T-helper 2 cell treated with Interferon-gamma antibody and Interleukin-4, amounts not matched to agents 100 ng/mL and 5 ng/mL, for 36 hours (primary cell): ENCODE results near the gene CLASP1. TPM values are rescaled to one million over a fixed set of nuclear protein-coding genes. Genes with fewer than 3 reads are reported as not detected.
"Not testable (repeated sequence)": the region's sequence is repeated elsewhere in the genome, so short reads cannot be mapped to it uniquely, and the experiment has no call there.

Experiments used
- intact Hi-C: fragments of 100-400 bp; cut with micrococcal nuclease; formaldehyde crosslinking; loops from one replicate; pipeline ENCODE4 v1.15.1; 2023
- total RNA-seq: library from RNA; stranded (reverse); gene quantifications from 2 replicates; pipeline ENCODE4 v1.2.3, GENCODE V29; 2022

The CLASP1 gene
- total RNA-seq, 1 donor from 2014 or later = 54.7 TPM

GRCh38 chr2:121377646-121378045, 271.6 kb downstream of the CLASP1 start:
- intact Hi-C loops = no loop called here

DNA sequence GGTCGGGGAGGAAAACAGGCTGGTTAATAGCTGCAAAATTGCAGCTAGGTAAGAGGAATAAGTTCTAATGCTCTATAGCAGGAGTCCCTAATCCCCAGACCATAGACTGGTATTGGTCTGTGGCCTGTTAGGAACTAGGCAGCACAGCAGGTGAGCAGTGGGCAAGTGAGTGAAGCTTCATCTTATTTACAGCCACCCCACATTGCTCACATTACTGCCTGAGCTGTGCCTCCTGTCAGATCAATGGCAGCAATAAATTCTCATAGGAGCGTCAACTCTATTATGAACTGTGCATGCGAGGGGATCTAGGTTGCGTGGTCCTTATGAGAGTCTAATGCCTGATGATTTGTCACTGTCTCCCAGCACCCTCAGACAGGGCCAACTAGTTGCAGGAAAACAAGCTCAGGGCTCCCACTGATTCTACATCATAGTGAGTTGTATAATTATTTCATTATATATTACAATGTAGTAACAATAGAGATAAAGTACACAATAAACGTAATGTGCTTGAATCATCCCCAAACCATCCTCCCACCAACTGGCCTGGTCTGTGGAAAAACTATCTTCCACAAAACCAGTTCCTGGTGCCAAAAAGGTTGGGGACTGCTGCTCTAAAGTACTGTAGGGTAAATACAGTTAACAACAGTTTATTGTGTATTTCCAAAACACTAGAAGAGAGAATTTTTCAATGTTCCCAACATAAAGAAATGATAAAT, 272.6 kb downstream of the CLASP1 start:
- intact Hi-C loops = no loop called here

GRCh38 chr2:121375621-121376159, 273.6 kb downstream of the CLASP1 start:
- intact Hi-C loops = no loop called here

- intact Hi-C loops = not testable (repeated sequence)
These were observed 274.7 kb downstream of the CLASP1 start for GRCh38 chr2:121374412-121375075.

DNA sequence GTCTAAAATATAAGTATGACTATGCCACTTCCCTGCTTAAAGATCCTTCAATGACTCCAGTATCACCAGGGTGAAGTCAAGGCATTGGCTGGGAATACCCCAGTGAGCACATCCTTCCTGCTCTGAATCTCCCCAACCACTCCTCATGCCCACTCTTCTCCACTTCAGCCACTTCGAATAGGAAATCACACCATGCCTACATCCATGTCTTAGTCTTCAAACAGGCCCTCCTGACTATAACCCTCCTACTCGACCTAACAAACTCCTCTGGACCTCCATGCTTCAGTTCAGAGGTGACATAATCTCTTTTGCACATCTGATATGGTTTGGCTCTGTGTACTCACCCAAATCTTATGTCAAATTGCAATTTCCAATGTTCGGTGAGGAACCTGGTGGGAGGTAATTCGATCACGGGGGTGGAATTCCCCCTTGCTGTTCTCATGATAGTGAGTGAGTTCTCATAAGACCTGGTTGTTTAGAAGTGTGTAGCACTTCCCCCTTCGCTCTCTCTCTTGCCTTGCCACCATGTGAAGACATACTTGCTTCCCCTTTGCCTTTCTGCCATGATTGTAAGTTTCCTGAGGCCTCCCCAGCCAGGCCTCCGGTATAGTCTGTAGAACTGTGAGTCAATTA, 276.4 kb downstream of the CLASP1 start:
- intact Hi-C loops = no loop called here

- intact Hi-C loops = no loop called here
These were observed 277.2 kb downstream of the CLASP1 start for GRCh38 chr2:121372082-121372481.

- intact Hi-C loops = no loop called here
These were observed 280.4 kb downstream of the CLASP1 start for GRCh38 chr2:121368836-121369235.

- intact Hi-C loops = no loop called here
These were observed 281.1 kb downstream of the CLASP1 start for GRCh38 chr2:121368155-121368554.

GRCh38 chr2:121367246-121367900, 281.9 kb downstream of the CLASP1 start:
- intact Hi-C loops = no loop called here

DNA sequence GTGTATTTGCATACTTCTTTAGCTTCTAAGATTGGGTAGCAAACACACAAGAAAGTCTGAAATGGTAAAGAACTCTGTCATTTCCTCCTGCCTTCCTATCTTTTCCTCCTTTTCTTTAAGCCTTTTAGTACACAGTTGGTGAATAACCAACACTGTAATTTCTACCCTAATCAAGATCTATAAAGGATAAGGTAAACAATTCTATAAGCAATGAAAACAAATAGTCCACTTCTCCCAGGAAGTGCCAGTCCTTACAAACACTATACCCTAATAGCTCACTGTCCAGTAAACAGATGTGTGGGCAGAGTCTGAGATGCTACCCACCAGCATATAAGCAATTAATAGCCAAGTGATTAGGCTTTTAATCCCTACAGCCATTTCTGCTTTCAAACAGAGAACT, 283.2 kb downstream of the CLASP1 start:
- intact Hi-C loops = no loop called here

DNA sequence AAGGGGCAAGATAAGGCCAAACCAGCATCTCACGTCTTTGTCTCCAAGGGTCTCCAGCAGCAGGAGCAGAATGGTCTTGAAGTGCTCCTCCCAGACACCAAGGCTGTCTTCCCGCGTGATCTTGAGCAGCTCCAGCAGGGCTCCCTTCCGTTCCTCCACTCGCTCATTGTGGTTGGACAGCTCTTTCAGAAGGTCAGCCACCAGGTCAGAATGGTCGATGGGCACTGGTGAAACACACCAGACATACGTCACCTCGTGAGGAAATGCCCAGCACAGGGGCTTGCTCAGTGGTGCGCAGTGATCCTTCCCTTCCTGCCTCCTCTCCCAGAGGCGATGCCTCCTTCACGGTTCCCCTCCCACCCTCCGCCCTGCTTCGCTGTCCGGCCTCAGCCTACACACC, 284.2 kb downstream of the CLASP1 start:
- intact Hi-C loops = no loop called here

- intact Hi-C loops = no loop called here
These were observed 285.4 kb downstream of the CLASP1 start for GRCh38 chr2:121363632-121364420.

GRCh38 chr2:121362774-121363173, 286.5 kb downstream of the CLASP1 start:
- intact Hi-C loops = no loop called here

DNA sequence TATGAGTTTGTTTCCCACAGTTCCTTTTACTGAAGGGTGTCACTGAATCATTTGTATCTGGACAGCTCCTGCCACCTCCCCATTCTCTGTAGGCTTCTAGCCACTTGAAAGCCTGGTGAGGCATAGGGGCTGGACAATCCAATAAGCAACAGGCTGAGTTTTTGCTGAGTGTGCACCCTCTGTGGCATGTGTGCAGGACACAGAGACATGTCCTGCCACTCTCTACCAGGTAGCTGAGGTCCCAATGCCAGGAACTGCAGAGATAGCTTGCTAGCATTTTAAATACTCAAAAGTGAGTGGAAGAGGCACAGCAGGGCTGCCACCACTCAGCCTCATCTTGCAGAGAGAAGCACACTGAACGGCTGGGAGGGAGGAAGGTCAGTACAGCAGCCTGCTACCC, 287.0 kb downstream of the CLASP1 start:
- intact Hi-C loops = no loop called here

- intact Hi-C loops = no loop called here
These were observed 288.5 kb downstream of the CLASP1 start for GRCh38 chr2:121360566-121361300.

- intact Hi-C loops = no loop called here
These were observed 289.3 kb downstream of the CLASP1 start for GRCh38 chr2:121359716-121360565.

DNA sequence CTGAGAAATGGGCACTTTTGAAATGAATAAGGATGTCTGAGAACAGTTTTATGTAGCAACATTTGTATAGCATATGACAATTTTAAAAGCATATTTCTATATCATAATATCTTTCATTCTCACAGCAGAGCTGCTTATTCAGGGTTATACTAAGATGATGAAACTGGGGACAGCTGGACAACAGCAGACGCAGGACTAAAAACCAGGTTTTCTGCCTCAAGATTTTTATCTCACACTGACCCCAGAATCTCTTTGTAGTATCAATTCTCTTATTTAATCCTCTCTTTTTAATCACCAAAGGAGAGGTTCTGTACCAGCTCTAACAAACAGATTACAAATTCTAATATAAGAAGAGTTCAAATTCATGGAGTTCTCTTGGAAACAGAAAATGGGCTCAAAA, 290.1 kb downstream of the CLASP1 start:
- intact Hi-C loops = no loop called here

GRCh38 chr2:121358291-121358690, 291.0 kb downstream of the CLASP1 start:
- intact Hi-C loops = no loop called here

GRCh38 chr2:121356058-121356640, 293.1 kb downstream of the CLASP1 start:
- intact Hi-C loops = loop anchor here (1.0 kb wide), 1 partner anchor 279 kb away; no protein-coding TSS in a partner anchor
